ENCODE data around the gene SLC9A8.

SLC9A8 gene

DNA sequence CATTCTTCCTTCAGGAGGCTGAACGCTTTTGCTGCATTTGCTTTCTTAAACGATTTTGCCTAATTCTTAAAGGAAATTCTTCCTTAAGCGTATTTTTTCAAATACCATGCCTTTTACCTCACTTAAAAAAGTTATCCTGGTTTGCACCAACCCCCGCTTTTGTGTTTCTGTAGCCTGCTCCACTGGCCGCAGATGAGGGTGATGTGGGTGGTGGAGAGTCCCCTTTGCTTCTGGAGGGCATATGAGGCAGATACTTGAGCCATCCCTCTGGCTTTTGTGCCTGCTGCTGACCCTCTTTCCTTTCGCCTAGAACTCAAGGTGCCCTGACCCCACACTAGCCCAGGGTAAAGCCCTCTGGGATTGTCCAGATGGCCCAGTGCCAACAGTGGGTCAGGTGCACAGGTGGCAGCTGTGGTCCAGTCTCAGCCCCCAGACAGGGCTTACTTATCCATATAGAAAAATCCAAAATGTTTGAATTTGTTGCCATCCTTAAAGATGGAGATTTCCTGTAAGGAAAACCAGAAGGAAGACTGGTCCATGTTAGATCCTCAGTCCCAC is 58.8 kb downstream of the SLC9A8 start:
- Histone ChIP-seq H3K9me3 (replicated peaks; ENCODE audit: insufficient read depth, low read length) (no peaks in the 10 kb centered on the region), H2AFZ (ENCODE audit: low read length) (no peak overlapping the region), H3K79me2 (ENCODE audit: low read length) (no peaks in the 10 kb centered on the region), H3K36me3 (replicated peaks; ENCODE audit: insufficient read depth, low read length) (no peaks in the 10 kb centered on the region), H3F3A (ENCODE audit: insufficient read depth, low read length) (no peaks in the 10 kb centered on the region; the same call in 1 of the 2 replicates), H4K20me1 (ENCODE audit: insufficient read depth, low read length) (no peaks in the 10 kb centered on the region), H3K4me2 (ENCODE audit: low read depth, low read length) (no peak overlapping the region), H3K9me2 (replicated peaks; ENCODE audit: insufficient read depth, low read length) (no peaks in the 10 kb centered on the region), H3K4me3 (ENCODE audit: low read length) (no peak overlapping the region), H3K4me1 (ENCODE audit: low read length) (no peaks in the 10 kb centered on the region), H3K9ac (ENCODE audit: low read length) (no peak overlapping the region), H3K27ac (ENCODE audit: low read length) (no peak overlapping the region), H3K27me3 (replicated peaks; ENCODE audit: insufficient read depth, low read length) (no peaks in the 10 kb centered on the region)
- no peak for DNase-seq
- TF ChIP-seq EZH2phosphoT487 (IDR thresholded peaks at IDR 0.05; ENCODE audit: low read length) (no peak), EZH2 (optimal IDR thresholded peaks at IDR 0.05; ENCODE audit: low read depth, low read length) (no peak), CTCF (IDR thresholded peaks at IDR 0.05; ENCODE audit: low read length) (no peak)

DNA sequence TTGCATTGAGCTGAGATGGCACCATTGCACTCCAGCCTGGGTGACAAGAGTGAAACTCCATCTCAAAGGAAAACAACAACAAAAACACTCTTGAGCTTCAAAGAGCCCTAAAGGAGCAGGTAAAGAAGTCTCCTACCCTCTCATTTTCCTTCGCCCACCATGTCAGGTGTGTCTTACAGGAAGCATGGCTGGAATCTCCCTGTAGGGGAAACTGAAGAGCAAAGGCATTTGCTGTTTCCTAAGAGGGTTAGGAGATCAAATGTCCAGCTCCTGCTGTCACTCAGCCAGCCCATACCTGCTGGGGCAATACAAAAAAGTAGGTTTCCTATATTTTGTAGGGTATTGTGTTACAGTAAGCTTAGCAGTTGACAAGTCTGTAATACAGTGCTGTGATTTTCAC is 59.4 kb downstream of the SLC9A8 start:
- H3K79me2 ChIP-seq (ENCODE audit: low read length), result no peaks in the 10 kb centered on the region
- no peak overlapping the region for H3K4me3 ChIP-seq (ENCODE audit: low read length)
- no peaks in the 10 kb centered on the region for H3K4me1 ChIP-seq (ENCODE audit: low read length)
- H4K20me1 ChIP-seq (ENCODE audit: insufficient read depth, low read length), result no peaks in the 10 kb centered on the region
- H3K36me3 ChIP-seq (replicated peaks; ENCODE audit: insufficient read depth, low read length), result no peaks in the 10 kb centered on the region
- H3F3A ChIP-seq (ENCODE audit: insufficient read depth, low read length), result no peaks in the 10 kb centered on the region; the same call in 1 of the 2 replicates
- TF ChIP-seq EZH2 (optimal IDR thresholded peaks at IDR 0.05; ENCODE audit: low read depth, low read length) (no peak), CTCF (IDR thresholded peaks at IDR 0.05; ENCODE audit: low read length) (no peak), EZH2phosphoT487 (IDR thresholded peaks at IDR 0.05; ENCODE audit: low read length) (no peak)
- no peaks in the 10 kb centered on the region for H3K27me3 ChIP-seq (replicated peaks; ENCODE audit: insufficient read depth, low read length)
- H3K9me2 ChIP-seq (replicated peaks; ENCODE audit: insufficient read depth, low read length), result no peaks in the 10 kb centered on the region
- H3K9me3 ChIP-seq (replicated peaks; ENCODE audit: insufficient read depth, low read length), result no peaks in the 10 kb centered on the region
- no peak overlapping the region for H2AFZ ChIP-seq (ENCODE audit: low read length)
- DNase-seq, result no peak
- H3K9ac ChIP-seq (ENCODE audit: low read length), result no peak overlapping the region
- no peak overlapping the region for H3K27ac ChIP-seq (ENCODE audit: low read length)
- no peak overlapping the region for H3K4me2 ChIP-seq (ENCODE audit: low read depth, low read length)

- no peak for DNase-seq
Measured at GRCh38 chr20:49874696-49875095, 62.1 kb downstream of the SLC9A8 start.

More at GRCh38 chr20:49874696-49875095, 62.1 kb downstream of the SLC9A8 start:
- Histone ChIP-seq H3K9me3 (replicated peaks; ENCODE audit: insufficient read depth, low read length) (no peaks in the 10 kb centered on the region), H3F3A (ENCODE audit: insufficient read depth, low read length) (no peaks in the 10 kb centered on the region; the same call in 1 of the 2 replicates), H4K20me1 (ENCODE audit: insufficient read depth, low read length) (no peaks in the 10 kb centered on the region), H3K36me3 (replicated peaks; ENCODE audit: insufficient read depth, low read length) (no peaks in the 10 kb centered on the region), H3K27ac (ENCODE audit: low read length) (no peak overlapping the region), H2AFZ (ENCODE audit: low read length) (no peak overlapping the region), H3K27me3 (replicated peaks; ENCODE audit: insufficient read depth, low read length) (no peaks in the 10 kb centered on the region), H3K9me2 (replicated peaks; ENCODE audit: insufficient read depth, low read length) (no peaks in the 10 kb centered on the region), H3K4me2 (ENCODE audit: low read depth, low read length) (no peak overlapping the region), H3K4me3 (ENCODE audit: low read length) (no peak overlapping the region), H3K4me1 (ENCODE audit: low read length) (no peaks in the 10 kb centered on the region), H3K79me2 (ENCODE audit: low read length) (no peaks in the 10 kb centered on the region), H3K9ac (ENCODE audit: low read length) (no peak overlapping the region)
- no peak for TF ChIP-seq EZH2phosphoT487 (IDR thresholded peaks at IDR 0.05; ENCODE audit: low read length)
- TF ChIP-seq EZH2 (optimal IDR thresholded peaks at IDR 0.05; ENCODE audit: low read depth, low read length), result no peak
- TF ChIP-seq CTCF (IDR thresholded peaks at IDR 0.05; ENCODE audit: low read length), result no peak

All from MM.1S (cell line).